NCI-H526 treated with DMSO at 0.1 percent for 48 hours (cell line): Measurements from ENCODE around the gene DEDD.
"Not testable (repeated sequence)": the region's sequence is repeated elsewhere in the genome, so short reads cannot be mapped to it uniquely, and the experiment has no call there.

Experiments used
- DNase-seq: peaks from one replicate; lab custom pipeline; 2025; lab: John Stamatoyannopoulos, UW

The DEDD gene

GRCh38 chr1:161122967-161123366, 9.5 kb downstream of the DEDD start:
- no peak for DNase-seq

GRCh38 chr1:161121834-161122233, 10.6 kb downstream of the DEDD start:
- no peak for DNase-seq

- no peak for DNase-seq
Measured at GRCh38 chr1:161121042-161121650, 11.3 kb downstream of the DEDD start.

GRCh38 chr1:161119092-161119903, 13.2 kb downstream of the DEDD start:
- no peak for DNase-seq

DNA sequence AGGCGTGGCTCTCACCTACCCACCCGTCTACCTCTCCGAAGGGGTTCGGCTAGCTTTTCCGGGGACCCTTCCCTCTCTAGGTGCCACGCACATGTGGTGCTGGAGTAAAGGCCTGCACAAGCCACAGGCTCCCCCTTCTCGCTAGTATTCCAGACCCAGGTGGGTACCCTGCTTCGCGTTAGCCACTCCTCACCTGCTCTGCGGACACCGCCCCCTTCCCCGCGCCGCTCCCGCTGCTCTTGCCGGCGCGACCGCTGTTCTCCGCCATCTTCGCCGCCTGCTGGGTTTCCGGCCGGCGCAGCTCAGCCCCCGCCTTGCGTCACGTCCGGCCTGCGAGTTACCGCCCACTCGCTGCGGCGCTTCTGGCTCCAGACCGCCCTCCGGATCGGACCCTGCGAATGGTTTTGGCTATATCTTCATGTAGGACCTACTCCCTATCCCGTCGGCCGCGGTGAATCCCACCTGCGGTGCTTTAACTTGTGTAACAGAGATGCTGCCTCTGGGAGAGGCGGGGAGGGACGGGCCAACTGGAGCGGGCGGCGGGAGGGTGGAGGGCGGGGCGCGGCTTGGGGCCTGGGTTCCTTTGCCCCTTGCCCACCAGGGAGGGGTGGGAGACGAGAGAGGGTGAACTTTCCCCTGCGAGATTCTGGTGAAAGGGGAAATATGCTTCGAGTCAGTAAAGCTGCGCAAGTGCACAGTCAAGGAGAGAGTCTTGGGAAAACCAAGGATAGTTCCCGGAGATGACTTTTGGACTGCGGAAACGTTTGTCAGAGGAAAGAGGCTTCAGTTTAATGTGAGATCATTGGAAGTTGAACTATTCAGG, 14.5 kb downstream of the DEDD start, which contains the start of the genes NIT1 and PFDN2:
Gene NIT1 (plus strand): TSS at position 347 of the 823 bp plus-strand sequence. CDS start 72 bp downstream, at position 419.
Gene PFDN2 (minus strand): TSS at position 279 of the 823 bp plus-strand sequence. CDS start 11 bp downstream, at position 268.
- DNase-seq, result peak; percentile 88

DNA sequence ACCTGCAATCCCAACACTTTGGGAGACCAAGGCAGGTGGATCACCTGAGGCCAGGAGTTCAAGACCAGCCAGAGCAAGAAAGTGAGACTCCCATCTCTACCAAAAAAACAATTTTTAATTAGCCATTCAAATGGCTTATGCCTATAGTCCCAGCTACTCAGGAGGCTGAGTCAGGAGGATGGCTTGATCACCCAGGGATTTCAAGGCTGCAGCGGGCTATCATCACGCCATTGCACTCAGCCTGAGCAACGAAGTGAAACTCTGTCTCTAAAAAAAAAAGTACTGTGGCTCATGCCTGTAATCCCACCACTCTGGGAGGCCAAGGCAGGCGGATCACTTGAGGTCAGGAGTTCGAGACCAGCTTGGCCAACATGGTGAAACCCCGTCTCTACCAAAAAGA, 16.5 kb downstream of the DEDD start:
- not testable (repeated sequence) for DNase-seq

DNA sequence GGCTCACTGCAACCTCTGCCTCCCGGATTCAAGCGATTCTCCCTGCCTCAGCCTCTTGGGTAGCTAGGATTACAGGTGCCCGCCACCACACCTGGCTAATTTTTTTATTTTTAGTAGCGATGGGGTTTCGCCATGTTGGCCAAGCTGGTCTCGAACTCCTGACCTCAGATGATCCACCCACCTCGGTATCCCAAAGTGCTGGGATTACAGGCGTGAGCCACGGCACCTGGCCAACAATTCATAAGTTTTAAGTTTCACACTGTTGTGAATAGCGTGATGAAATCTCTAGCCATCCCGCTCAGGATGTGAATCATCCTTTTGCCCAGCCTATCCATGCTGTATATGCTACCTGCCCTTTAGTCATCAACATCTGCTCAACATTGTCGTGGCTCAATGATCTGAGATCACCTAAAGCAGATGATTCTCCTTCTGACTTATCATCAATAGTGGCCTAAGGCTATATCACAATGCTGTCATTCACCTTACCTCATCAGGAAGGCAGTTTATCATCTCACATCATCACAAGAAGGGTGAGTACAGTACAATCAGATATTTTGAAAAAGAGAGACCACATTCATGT, 17.2 kb downstream of the DEDD start:
- DNase-seq, result no peak

- no peak for DNase-seq
Measured at GRCh38 chr1:161114556-161114955, 17.9 kb downstream of the DEDD start.

GRCh38 chr1:161113915-161114314, 18.6 kb downstream of the DEDD start:
- DNase-seq, result no peak

DNA sequence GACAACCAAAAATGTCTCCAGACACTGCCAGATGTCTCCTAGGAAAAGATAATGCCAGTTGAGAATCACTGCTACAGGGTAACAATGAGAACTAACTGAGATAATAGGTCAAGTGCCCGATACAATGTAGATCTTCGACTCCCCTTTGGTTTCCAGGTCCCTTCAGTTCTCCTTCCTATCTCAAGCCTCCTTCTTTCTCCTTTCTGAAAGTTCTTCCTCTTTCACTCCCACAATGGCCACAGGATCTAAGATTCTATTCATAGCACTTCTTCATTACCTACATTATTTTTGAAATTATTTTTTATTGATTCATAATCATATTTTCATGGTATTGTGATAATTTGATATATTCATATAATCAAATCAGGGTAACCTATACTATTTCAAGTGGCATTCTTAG, 20.9 kb downstream of the DEDD start:
- DNase-seq, result no peak

GRCh38 chr1:161111117-161111516, 21.4 kb downstream of the DEDD start:
- no peak for DNase-seq

DNA sequence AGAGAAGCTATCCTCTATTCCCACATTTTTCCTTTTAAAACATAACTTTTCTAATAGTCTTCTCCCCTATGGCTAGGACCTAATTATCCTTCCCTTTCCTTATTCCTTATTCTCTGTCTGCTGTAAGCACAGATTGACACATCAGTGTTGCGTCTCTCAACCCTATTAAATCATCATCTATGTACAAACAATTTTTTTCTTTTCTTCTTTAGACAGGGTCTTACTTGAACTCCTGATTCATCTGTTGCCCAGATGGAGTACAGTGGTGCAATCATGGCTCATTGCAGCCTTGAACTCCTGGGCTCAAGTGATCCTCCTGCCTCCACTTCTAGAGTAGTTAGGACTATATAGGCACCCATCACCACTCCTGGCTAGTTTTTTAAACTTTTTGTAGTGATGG, 26.0 kb downstream of the DEDD start:
- no peak for DNase-seq

GRCh38 chr1:161100556-161100955, 31.9 kb downstream of the DEDD start:
- no peak for DNase-seq

DNA sequence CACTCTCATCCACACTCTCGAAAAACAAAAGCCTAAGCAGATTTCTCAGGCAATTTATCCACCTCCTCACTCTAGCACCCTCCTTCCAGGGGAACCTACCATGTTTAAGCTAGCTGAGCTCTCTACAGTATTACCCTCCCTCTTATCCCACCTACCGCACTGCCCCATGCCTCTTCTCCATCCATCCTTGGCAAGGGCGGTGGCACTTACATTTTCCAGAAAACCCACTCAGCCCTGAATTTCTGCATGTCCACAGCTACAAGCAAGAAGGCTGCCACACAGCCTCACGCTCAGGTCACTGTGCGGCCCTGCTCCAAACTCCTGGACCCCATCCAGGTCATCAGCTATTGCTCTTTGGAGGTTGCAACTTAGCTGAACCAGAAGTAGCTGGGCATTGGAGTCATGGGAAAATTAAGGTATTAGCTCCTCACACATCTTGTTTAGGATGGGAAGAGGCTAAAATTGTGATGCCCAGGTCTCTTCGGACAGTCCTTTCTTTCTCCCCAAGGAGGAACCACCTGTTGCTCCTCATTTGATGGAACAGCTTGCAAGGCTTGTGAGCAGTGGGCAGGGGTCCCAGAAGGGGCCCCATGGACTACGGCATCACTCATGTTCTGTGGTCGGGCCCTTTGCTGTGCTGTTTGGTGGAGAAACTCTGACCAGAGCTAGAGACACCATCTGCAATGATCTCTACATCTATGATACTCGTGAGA, 33.2 kb downstream of the DEDD start:
- DNase-seq, result no peak

- DNase-seq, result peak; percentile 94
Measured at GRCh38 chr1:161098210-161099068, 34.0 kb downstream of the DEDD start, which contains the start of gene KLHDC9. KLHDC9 (plus strand) TSS chr1:161098361; CDS start chr1:161098536, 175 bp downstream.

- DNase-seq, result no peak
Measured at GRCh38 chr1:161096530-161096929, 35.9 kb downstream of the DEDD start.

DNA sequence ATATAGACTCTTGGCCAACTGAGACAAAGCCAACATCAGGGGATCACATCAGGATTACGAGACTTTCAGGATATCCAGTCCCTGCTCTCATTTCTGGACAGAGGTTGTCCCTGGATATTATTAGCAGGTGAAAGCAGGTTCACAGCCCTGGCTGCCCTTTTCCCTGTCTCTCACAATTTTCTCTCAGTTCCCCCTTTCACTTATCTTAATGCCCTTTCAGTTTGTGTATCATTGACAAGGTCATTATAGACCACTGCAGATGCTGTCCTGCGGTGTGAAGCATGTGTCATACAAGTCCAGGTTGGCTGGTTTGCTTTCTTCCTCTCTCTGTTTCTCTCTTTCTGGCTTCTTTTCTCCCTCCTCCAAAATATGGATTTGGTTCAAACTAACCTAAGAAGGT, 36.5 kb downstream of the DEDD start:
- no peak for DNase-seq

DNA sequence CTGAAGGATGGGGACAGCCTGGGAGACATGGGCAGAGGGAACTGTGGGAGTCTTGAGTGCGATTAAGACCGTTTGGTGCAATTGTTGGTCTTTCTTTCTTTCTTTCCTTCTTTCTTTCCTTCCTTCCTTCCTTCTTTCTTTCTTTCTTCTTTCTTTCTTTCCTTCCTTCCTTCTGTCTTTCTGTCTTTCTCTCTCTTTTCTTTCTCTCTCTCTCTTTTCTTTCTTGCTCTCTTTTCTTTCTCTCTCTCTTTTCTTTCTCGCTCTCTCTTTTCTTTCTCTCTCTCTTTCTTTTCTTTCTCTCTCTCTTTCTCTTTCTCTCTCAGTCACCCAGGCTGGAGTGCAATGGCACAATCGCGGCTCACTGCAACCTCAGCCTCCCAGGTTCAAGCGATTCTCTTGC, 37.2 kb downstream of the DEDD start:
- DNase-seq, result no peak

DNA sequence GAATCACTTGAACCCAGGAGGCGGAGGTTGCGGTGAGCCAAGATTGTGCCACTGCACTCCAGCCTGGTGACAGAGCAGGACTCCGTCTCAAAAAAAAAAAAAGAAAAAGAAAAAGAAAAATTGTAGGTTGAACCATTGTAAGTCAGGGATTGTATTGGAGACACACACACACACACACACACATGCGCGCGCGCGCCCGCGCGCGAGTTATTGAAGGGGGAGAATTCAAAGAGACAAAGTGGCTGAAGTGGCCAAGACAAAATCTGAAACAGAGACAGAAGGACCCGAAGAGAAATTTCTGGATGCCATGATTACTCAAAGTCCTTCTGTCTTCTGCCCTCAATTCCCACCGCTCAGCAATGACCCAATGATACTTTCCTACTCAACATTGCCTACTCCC, 38.0 kb downstream of the DEDD start:
- no peak for DNase-seq

- no peak for DNase-seq
Measured at GRCh38 chr1:161092621-161093028, 39.8 kb downstream of the DEDD start.
